Tibial nerve (tissue), 4 donors: ENCODE data around the gene VWF. TPM values are rescaled to one million over a fixed set of nuclear protein-coding genes. Genes with fewer than 3 reads are reported as not detected.

Source experiments
- DNase-seq, 2 donors: peaks; one replicate each; pipeline ENCODE4 v3.0.0-alpha.2; 2019; ENCODE audit warnings: low spot score in 2 of 2
- H3K27ac ChIP-seq, 4 donors: fragments of 200-600 bp; sonication (generic) in 3 of 4; one replicate each; pipeline ENCODE4 v1.5.1; 2017 to 2019; ENCODE audit warnings: mild to moderate bottlenecking in 1 of 4
- H3K27me3 ChIP-seq, 2 donors: fragments of 200-600 bp; sonication (generic) in 1 of 2; one replicate each; pipeline versions ENCODE4 v1.5.1 to v1.6.0; 2017 to 2019
- H3K36me3 ChIP-seq, 3 donors: fragments of 200-600 bp; sonication (generic); one replicate each; pipeline ENCODE4 v1.5.1; 2018 to 2019
- H3K4me1 ChIP-seq, 4 donors: fragments of 200-600 bp; sonication (generic) in 3 of 4; one replicate each; pipeline ENCODE4 v1.5.1; 2017 to 2019
- H3K4me3 ChIP-seq, 4 donors: fragments of 200-600 bp; sonication (generic) in 3 of 4; one replicate each; pipeline ENCODE4 v1.5.1; 2017 to 2019; ENCODE audit warnings: mild to moderate bottlenecking in 1 of 4, moderate library complexity in 1 of 4
- H3K9me3 ChIP-seq, 4 donors: fragments of 200-600 bp; sonication (generic) in 3 of 4; one replicate each; pipeline ENCODE4 v1.5.1; 2017 to 2019
- EP300 ChIP-seq, 2 donors: sonication (generic); formaldehyde crosslinking; IDR thresholded peaks; one replicate each; pipeline ENCODE4 v1.6.1; 2017; ENCODE audit warnings: antibody characterized with exemption in 2 of 2, mild to moderate bottlenecking in 1 of 2
- POLR2A ChIP-seq, 2 donors: fragments of 450-650 bp; IDR thresholded peaks; one replicate each; pipeline ENCODE4 v1.6.1; 2017; ENCODE audit warnings: antibody characterized with exemption in 2 of 2, mild to moderate bottlenecking in 2 of 2, moderate library complexity in 2 of 2
- WGBS, 2 donors: methylation state at CpG; one replicate each; pipeline ENCODE4 v1.1.5; 2018; 5-methylcytosine and 5-hydroxymethylcytosine counted together
- total RNA-seq, 4 donors: library from RNA; depleted of rRNA; stranded (reverse); fragments of >200 nt; gene quantifications; one replicate each; pipeline ENCODE4 v1.1.0, GENCODE V29; 2016
- TF ChIP-seq, protein P1 (sequence below), 5 experiments: fragments of 200-600 bp in 3 of 5; fragments of 450-650 bp in 2 of 5; sonication (generic) in 3 of 5; IDR thresholded peaks; one replicate each; pipeline ENCODE4 v1.5.1; 2016 to 2019; ENCODE audit warnings: antibody characterized with exemption in 5 of 5, mild to moderate bottlenecking in 3 of 5, moderate library complexity in 2 of 5

VWF gene
- total RNA-seq, 4 donors from 2014 or later: 82.7 to 311 (median 214) TPM

DNA sequence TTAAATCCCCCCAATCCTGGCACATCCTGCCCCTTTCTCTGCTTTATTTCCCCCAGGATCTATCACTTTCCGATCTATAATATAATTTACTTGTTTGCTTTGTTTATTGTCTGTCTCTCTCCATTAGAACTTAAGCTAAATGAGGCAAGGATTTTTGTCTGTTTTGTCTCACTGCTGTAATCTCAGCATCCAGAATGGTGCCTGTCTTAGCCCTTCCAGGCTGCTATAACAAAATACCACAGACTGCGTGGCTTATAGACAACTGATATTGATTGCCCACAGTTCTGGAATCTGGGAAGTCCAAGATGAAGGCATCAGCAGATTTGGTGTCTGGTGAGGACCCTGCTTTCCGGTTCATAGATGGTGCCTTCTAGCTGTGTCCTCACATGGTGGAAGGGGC lies 65.2 kb downstream of the VWF start:
- Histone ChIP-seq H3K27me3 (no peaks in the 10 kb centered on the region), H3K4me3 (no peak overlapping the region), H3K27ac (peak overlapping the region in 2 of 4 donors; percentile 26 to 77), H3K4me1 (peaks cover 0 to 54% (median 13%) of the 10 kb centered on the region in 4 donors), H3K36me3 (no peaks in the 10 kb centered on the region), H3K9me3 (no peaks in the 10 kb centered on the region)
- no peak for DNase-seq
- TF ChIP-seq POLR2A (IDR thresholded peaks at IDR 0.05) (no peak), EP300 (IDR thresholded peaks at IDR 0.05) (no peak)
- TF ChIP-seq, protein P1, sequence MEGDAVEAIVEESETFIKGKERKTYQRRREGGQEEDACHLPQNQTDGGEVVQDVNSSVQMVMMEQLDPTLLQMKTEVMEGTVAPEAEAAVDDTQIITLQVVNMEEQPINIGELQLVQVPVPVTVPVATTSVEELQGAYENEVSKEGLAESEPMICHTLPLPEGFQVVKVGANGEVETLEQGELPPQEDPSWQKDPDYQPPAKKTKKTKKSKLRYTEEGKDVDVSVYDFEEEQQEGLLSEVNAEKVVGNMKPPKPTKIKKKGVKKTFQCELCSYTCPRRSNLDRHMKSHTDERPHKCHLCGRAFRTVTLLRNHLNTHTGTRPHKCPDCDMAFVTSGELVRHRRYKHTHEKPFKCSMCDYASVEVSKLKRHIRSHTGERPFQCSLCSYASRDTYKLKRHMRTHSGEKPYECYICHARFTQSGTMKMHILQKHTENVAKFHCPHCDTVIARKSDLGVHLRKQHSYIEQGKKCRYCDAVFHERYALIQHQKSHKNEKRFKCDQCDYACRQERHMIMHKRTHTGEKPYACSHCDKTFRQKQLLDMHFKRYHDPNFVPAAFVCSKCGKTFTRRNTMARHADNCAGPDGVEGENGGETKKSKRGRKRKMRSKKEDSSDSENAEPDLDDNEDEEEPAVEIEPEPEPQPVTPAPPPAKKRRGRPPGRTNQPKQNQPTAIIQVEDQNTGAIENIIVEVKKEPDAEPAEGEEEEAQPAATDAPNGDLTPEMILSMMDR (IDR thresholded peaks at IDR 0.05): no peak
- 94 to 95% methylated on average over 3 of the region's 3 CpGs for WGBS, 2 donors

DNA sequence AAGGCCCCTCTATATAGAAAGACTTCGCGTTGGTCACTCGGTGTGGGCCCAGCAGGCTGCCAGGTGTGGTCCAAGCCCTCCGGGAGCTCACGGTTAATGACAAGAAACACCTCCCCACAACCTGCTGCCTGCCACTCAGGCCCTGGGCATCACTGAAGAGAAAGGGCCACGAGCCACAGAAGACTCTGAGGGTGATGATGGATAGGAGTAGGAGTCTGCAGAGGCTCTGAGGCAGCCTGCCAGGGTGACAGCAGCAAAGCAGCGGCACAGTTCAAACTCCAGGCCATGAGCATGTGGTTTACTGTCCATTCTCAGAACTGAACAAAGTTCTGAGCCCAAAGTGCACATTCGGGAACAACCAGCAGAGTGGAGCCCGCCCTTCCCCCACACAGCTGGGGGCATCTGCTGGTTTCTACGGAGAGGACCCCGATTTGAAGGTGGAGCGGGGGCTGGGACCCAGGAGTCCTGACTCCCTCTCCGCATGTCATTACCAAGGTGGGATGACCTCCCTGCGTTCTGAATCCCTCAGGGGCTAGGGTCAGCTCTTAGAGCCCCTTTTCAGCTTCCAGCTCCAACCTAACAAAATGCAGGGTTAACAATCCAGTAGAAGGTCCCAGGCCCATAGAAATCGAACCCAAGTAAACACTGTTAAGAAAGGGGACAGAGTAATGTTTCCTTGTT lies 65.8 kb downstream of the VWF start:
- peaks cover 0 to 55% (median 13%) of the 10 kb centered on the region in 4 donors for H3K4me1 ChIP-seq
- peak overlapping the region in 2 of 4 donors; percentile 26 to 77 for H3K27ac ChIP-seq
- no peak for DNase-seq
- H3K36me3 ChIP-seq: no peaks in the 10 kb centered on the region
- WGBS, 2 donors: 78 to 84% methylated on average over 15 of the region's 15 CpGs
- H3K27me3 ChIP-seq: no peaks in the 10 kb centered on the region
- no peak overlapping the region for H3K4me3 ChIP-seq
- no peak for TF ChIP-seq POLR2A (IDR thresholded peaks at IDR 0.05)
- TF ChIP-seq, protein P1 (IDR thresholded peaks at IDR 0.05): no peak
- TF ChIP-seq EP300 (IDR thresholded peaks at IDR 0.05): no peak
- H3K9me3 ChIP-seq: no peaks in the 10 kb centered on the region

DNA sequence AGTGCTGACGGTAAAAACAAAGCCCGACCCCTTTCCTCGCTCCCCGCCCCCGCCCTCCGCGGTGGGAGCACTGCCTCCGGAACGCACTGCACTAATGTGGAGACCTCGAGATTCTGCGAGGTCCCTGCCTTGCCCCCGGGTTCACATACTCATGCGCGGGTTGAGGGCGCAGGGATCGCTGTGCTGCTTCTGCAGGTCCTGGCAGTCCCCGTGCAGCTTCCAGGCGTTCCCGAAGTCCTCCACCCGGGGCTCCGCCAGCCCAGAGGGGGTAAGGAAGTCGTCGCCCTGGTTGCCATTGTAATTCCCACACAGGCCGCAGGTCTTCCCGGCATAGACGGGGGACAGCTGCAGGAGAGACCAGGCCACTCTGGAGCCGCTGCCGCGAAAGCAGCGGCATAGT lies 66.8 kb downstream of the VWF start:
- peaks cover 0 to 54% (median 10%) of the 10 kb centered on the region in 4 donors for H3K4me1 ChIP-seq
- H3K4me3 ChIP-seq: no peak overlapping the region
- no peak for DNase-seq
- 53 to 55% methylated on average over 28 to 30 of the region's 30 CpGs for WGBS, 2 donors
- peak overlapping the region in 2 of 4 donors; percentile 50 to 77 for H3K27ac ChIP-seq
- TF ChIP-seq POLR2A (IDR thresholded peaks at IDR 0.05) (no peak), EP300 (IDR thresholded peaks at IDR 0.05) (no peak)
- TF ChIP-seq, protein P1 (IDR thresholded peaks at IDR 0.05): no peak
- no peaks in the 10 kb centered on the region for H3K9me3 ChIP-seq
- H3K36me3 ChIP-seq: no peaks in the 10 kb centered on the region
- H3K27me3 ChIP-seq: no peaks in the 10 kb centered on the region

DNA sequence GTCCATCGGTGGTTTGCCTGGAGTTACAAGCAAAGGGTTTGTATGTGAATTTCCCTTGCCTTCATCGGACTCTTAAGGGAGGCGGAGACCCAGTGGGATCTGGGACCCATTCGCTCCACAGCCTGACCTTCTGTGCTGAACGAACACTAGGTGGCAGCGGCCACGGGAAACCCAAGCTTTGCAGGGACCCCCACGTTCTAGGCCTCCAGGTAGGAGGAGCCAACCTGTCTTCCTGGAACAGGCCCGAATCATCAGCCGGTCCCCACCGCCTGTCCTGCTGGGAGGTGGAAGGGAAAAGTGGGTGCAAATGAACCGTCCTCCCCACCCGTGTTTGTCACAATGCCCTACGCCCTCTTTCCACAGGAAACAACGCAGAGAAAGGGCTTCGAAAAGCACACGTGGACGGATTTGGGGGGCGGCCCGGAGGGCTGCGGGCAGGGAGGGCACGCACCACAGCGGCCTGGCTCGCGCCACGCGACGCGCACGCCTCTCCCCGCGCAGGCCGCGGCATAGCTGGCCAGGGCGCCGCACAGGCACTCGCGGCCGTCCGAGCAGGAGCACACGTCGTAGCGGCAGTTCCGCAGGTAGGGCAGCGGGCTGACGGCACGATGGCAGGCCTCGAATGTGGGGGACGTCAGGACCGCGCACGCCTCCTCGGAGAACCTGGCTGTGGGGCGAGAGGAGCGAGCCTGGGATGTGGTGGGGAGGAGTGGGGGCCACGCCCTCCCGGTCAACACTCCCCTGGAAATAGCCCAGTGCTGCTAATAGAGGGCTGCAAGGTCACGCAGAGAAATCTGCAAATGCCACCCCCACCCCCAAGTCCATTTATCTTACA lies 67.8 kb downstream of the VWF start:
- no peak for TF ChIP-seq EP300 (IDR thresholded peaks at IDR 0.05)
- TF ChIP-seq, protein P1 (IDR thresholded peaks at IDR 0.05): peak in 1 of 5 experiments; percentile 28
- DNase-seq: no peak
- Histone ChIP-seq H3K36me3 (no peaks in the 10 kb centered on the region), H3K27ac (peak overlapping the region in 2 of 4 donors; percentile 46 to 50), H3K9me3 (no peaks in the 10 kb centered on the region), H3K27me3 (no peaks in the 10 kb centered on the region), H3K4me1 (peaks cover 0 to 47% (median 5%) of the 10 kb centered on the region in 4 donors), H3K4me3 (peak overlapping the region in 1 of 4 donors; percentile 5)
- 41 to 46% methylated on average over 41 to 58 of the region's 58 CpGs for WGBS, 2 donors

DNA sequence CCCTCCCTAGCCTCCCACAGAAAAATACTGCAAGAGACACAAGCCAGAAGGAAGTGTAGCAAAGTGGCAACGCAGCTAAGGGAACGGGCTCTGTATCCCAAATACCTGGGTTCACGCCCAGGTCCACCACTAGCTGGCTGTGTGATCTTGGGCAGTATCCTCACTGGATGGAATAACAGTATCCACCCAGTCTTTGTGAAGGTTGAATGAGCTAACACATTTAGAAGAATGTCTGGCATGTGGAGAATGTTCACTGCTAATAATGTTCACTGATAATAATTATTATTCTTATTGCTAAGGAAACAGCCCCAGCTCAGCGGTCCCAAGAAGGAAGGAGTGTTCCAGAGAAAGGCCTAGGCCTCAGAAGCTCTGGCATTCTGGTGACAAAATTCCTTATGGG lies 70.9 kb downstream of the VWF start:
- Histone ChIP-seq H3K27me3 (no peaks in the 10 kb centered on the region), H3K4me1 (peaks cover 0 to 45% (median 3%) of the 10 kb centered on the region in 4 donors), H3K9me3 (no peaks in the 10 kb centered on the region), H3K4me3 (no peak overlapping the region), H3K36me3 (no peaks in the 10 kb centered on the region), H3K27ac (peak overlapping the region in 1 of 4 donors; percentile 3)
- WGBS, 2 donors: 42 to 60% methylated on average over 4 of the region's 4 CpGs
- TF ChIP-seq EP300 (IDR thresholded peaks at IDR 0.05): no peak
- DNase-seq: no peak
